SIG-M5 (cell line): ENCODE data around the gene HFM1.
"Not testable (repeated sequence)": the region's sequence is repeated elsewhere in the genome, so short reads cannot be mapped to it uniquely, and the experiment has no call there.

ENCODE experiments used
- DNase-seq: peaks from one replicate; lab custom pipeline; 2025; lab: John Stamatoyannopoulos, UW

Gene HFM1, protein sequence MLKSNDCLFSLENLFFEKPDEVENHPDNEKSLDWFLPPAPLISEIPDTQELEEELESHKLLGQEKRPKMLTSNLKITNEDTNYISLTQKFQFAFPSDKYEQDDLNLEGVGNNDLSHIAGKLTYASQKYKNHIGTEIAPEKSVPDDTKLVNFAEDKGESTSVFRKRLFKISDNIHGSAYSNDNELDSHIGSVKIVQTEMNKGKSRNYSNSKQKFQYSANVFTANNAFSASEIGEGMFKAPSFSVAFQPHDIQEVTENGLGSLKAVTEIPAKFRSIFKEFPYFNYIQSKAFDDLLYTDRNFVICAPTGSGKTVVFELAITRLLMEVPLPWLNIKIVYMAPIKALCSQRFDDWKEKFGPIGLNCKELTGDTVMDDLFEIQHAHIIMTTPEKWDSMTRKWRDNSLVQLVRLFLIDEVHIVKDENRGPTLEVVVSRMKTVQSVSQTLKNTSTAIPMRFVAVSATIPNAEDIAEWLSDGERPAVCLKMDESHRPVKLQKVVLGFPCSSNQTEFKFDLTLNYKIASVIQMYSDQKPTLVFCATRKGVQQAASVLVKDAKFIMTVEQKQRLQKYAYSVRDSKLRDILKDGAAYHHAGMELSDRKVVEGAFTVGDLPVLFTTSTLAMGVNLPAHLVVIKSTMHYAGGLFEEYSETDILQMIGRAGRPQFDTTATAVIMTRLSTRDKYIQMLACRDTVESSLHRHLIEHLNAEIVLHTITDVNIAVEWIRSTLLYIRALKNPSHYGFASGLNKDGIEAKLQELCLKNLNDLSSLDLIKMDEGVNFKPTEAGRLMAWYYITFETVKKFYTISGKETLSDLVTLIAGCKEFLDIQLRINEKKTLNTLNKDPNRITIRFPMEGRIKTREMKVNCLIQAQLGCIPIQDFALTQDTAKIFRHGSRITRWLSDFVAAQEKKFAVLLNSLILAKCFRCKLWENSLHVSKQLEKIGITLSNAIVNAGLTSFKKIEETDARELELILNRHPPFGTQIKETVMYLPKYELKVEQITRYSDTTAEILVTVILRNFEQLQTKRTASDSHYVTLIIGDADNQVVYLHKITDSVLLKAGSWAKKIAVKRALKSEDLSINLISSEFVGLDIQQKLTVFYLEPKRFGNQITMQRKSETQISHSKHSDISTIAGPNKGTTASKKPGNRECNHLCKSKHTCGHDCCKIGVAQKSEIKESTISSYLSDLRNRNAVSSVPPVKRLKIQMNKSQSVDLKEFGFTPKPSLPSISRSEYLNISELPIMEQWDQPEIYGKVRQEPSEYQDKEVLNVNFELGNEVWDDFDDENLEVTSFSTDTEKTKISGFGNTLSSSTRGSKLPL (N-terminal part only)

DNA sequence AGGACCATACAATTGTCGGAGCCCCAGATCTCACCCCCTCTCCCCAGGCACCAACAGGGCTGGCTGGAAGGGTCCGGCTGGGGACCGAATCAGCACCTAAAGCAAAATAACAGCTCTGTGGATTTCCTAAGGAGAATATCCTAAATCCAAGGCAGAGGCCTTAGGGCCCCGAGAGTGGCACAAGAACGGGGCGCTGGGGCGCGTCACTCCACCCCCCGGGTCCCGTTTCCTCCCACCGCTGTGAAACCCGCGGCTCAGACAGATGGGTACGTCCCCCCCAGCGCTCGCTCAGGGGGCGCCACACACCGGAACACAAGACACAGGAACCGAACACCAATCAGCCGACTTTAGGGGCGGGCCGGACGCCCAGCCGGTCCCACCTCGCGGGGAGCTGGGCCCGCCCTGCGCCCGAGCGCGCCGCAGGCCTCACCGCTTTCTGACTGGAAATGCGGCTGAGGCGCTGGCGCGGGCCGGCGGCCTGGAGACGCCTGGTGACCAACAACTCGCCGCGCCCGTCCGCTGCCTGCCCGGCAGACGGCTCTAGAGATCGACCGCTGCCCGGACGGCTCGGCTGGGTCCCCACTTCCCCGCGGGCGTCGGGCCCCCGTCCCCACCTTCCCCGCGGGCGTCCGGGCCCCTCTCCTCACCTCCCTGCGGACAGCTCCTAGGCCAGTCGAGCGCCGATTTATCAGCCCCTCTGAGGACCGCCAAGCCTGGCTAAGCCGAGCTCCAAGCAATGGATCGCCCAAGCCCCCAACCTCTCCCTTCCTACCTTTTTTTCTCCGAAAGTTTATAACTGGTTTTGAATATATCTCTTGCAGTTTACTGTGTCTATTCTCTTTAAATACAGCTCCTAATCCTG lies at the start of gene HFM1:
Gene HFM1, minus strand, starts transcription at position 687 of the 862 bp plus-strand sequence. CDS start 3,755 bp downstream, outside the sequence.
- DNase-seq, result no peak

DNA sequence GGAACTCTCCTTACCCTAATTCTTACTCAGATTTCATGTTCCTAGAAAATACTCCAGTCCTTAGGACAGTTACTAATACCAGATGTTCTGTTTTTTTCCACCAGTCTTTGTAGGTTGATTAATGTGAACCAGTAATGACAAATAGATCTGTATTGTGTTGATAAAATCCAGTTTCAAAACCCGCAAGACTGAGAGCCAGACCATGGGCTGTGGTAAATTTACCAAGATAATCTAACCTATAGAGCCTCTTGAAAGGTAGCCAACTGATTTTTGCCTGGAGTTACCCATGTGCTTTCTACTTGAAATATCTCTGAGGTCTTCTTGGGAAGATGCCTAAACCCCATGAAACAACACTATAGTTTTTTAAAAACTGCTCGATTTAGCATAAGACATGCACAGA lies 49.5 kb upstream of the HFM1 start:
- DNase-seq, result no peak

DNA sequence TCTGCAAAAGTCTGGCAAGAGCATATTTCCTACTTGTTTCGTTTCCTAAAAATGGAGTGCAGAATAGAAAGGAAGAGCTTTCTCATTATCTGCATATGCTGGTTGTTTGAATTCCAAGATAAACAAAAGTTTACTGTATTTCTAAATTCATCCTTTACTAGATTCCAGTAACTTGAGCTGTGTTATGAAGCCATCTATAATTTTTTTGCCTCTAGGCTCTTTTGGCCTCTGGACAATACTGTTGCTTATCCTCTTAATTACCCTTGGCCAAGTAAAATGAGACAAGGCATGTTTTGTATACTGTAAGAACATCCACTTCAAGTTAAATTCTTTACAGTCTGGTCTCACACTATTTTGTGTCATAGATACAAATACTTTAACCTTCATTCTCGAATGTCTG lies 45.6 kb upstream of the HFM1 start:
- DNase-seq, result no peak

DNA sequence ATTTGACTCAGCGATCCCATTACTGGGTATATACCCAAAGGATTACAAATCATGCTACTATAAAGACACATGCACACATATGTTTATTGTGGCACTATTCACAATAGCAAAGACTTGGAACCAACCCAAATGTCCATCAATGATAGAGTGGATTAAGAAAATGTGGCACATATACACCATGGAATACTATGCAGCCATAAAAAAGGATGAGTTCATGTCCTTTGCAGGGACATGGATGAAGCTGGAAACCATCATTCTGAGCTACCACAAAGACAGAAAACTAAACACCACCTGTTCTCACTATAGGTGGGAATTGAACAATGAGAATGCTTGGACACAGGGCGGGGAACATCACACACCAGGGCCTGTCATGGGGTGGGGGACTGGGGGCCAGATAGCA lies 43.1 kb upstream of the HFM1 start:
- not testable (repeated sequence) for DNase-seq

DNA sequence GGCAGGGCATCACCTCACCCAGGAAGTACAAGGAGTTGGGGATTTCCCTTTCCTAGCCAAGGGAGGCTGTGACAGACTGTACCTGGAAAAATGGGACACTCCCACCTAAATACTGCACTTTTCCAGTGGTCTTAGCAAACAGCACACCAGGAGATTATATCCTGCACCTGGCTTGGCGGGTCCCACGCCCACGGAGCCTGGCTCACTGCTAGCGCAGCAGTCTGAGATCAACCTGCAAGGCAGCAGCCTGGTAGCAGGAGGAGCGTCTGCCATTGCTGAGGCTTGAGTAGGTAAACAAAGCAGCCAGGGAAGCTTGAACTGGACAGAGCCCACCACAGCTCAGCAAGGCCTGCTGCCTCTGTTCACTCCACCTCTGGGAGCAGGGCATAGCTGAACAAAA lies 37.3 kb upstream of the HFM1 start:
- not testable (repeated sequence) for DNase-seq

DNA sequence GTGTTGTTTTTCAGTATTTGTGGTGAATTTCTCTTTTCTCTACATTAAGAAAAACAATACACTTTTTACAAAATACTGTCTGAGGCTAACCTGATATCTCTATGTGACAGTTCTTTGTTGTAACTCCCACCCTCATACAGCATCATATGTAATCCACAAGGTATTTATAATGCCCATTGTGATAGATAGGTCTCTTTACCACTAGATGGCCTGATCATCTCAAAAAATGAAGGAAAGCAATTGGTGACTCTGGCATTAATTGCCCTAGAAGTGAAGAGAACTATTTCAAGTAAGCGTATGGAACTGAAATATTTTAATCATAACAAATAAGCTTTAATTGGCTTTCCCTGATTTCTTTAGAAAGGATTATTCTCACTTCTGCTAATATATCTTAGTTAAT lies 36.2 kb upstream of the HFM1 start:
- no peak for DNase-seq

DNA sequence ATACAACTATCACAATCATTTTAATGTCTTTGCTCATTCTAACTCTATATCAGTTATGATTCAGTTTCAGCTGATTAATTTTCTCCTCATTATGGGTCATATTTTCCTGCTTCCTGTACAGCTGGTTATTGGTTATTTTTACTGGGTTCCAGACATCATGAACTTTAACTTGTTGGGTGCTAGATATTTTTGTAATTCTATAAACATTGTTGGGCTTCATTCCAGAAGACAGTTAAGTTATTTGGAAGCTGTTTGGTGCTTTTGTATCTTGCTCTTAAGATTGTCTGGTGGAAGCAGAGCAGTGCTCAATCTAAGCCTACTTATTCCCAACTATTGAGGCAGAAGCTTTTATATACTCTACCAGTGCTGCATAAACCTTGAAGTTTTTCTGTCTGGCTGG lies 34.4 kb upstream of the HFM1 start:
- DNase-seq, result no peak

DNA sequence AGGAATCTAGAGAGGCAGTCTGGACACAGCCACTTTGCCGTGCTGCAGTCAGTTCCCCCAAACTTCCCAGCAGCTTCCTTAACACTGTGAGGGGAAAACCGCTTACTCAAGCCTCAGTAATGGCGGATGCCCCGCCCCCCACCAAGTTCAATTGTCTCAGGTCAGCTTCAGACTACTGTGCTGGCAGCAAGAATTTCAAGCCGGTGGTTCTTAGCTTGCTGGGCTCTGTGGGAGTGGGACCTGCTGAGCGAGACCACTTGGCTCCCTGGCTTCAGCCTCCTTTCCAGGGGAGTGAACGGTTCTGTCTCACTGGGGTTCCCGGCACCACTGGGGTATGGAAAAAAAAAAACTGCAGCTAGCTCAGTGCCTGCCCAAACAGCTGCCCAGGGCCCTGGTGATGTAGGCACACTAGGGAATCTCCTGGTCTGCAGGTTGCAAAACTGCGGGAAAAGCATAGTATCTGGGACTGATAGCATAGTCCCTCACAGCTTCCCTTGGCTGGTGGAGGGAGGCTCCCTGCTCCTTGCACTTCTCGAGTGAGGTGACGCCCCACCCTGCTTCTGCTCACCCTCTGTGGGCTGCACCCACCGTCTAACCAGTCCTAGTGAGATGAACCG lies 23.7 kb upstream of the HFM1 start:
- DNase-seq, result no peak

DNA sequence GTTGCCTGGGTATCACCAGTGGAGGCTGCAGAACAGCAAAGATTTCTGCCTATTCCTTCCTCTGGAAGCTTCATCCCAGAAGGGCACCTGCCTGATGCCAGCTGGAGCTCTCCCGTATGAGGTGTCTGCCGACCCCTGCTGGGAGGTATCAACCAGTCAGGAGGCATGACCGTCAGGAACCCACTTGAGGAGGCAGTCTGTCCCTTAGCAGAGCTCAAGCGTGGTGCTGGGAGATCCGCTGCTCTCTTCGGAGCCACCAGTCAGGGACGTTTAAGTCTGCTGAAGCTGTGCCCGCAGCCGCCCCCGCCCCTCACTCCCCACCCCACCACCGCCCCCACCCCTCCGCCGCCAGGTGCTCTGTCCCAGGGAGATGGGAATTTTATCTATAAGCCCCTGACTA lies 23.1 kb upstream of the HFM1 start:
- no peak for DNase-seq

DNA sequence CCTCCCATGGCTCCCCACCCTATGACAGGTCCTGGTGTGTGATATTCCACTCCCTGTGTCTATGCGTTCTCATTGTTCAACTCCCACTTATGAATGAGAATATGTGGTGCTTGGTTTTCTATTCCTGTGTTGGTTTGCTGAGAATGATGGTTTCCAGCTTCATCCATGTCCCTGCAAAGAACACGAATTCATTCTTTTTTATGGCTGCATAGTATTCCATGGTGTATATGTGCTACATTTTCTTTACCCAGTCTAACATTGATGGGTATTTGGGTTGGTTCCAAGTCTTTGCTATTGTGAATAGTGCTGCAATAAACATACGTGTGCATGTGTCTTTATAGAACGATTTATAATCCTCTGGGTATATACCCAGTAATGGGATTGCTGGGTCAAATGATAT lies 17.9 kb upstream of the HFM1 start:
- not testable (repeated sequence) for DNase-seq

DNA sequence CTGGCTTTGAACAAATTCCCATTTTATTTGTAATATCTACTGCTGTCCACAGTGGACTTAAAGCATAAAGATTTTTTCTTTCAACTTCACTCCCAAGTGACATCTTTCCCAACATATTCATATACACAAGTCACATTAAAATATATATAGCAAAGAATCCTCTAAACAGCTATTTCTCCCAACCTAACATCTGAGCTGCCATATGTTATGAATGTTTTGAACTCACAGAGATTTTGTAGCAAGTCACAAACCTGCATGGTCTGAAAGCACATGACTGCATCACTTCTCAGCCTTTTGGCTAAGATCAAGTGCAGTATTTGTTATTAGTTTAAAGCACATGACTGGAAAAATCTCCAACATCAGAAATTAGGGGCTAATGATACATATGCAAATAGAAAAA lies 7.7 kb upstream of the HFM1 start:
- DNase-seq, result no peak

DNA sequence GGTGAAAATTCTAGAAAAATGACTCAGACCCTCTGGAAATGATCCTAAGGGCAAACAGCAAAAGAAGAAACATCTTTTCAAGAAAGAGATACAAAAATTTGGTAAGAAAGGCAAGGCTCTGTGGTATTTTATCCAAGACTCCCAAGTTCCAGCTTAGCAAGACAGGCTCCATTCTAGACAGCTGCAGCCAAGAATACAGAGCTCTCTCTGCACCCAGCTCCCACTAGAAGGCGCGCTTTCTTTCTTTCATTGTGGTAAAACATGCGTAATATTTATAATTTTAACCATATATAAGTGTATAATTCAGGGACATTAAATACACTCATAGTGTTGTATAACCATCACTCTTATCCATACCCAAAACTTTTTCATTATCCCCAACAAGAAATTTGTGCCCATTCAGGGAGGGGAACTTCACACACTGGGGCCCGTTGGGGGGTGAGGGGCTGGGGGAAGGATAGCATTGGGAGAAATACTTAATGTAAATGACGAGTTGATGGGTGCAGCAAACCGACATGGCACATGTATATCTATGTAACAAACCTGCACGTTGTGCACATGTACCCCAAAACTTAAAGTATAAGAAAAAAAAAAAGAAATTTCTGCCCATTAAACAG lies 2.2 kb upstream of the HFM1 start:
- DNase-seq, result no peak

DNA sequence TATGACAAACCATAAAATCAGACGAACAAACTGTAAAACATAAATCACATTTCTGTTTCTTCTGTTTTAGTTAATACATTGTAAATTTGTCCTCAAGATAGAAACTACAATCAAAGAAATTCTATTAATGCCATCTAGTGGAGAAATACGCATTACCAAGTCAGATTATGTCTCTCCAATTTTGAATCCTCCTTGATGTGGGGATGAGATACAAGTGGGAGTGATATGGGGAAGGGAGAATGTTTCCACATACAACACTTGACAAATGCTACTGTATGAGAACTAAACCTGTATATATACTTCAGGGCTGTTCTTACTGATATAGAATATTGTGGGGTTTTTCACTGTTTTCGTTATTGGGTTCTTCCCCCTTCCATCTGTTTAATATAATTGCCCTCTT lies 2.6 kb downstream of the HFM1 start:
- no peak for DNase-seq

DNA sequence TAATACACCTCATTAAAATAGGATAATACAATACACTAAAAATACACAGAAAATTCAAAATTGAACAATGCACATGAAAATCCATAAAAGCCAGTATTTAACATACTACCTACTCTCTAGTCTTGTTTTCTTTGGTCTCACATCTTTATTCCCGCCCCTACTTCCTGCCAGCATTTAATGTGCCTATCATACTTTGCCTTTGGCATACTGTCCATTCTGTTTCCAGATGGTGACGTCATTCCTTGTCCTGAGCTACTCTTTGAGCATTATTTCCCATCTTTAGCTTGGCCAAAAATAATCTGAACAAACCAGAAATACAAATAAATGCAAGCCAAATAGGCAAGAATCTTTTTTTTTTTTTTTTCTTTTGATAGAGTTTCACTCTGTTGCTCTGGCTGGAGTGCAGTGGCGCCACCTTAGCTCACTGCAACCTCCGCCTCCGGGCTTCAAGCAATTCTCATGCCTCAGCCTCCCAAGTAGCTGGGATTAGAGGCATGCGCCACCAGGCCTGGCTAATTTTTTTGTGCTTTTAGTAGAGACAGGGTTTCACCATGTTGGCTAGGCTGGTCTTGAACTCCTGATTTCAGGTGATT lies 4.4 kb downstream of the HFM1 start:
- DNase-seq, result no peak

DNA sequence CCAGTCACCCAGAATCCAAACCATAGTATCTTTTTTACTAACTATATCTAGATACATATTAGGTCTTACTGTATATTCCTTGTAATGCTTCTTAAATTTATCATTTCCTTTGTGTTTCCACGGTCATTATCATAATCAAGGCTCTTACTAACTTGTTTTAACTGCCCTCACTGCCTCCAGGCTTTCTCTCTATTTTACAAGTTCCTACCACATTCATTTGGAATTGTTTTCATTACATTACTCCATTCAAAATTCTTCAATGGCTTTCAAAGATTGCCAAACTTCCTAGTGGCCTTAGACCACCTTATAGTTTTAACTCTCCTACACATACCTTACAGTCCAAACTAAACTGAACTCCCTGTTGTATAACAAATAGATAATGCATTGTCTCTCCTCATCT lies 6.3 kb downstream of the HFM1 start:
- no peak for DNase-seq

DNA sequence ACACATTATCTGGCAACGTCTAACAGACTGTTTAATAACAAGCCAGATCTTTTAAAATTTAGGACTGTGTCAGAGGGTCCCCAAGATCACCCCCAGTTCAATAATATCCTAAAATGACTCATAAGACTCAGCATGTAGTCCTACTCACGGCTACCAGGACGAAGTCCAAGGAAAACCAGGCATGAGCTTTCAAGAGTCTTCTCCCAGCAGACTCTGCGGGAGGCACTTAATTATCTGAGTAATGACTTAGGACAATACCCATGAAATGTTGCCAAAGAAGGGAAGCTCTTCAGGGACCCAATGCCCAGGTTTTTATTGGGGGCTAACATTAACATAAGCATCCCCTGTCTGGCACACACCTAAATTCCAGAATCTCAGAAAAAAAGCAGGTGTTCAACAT lies 7.0 kb downstream of the HFM1 start:
- no peak for DNase-seq

DNA sequence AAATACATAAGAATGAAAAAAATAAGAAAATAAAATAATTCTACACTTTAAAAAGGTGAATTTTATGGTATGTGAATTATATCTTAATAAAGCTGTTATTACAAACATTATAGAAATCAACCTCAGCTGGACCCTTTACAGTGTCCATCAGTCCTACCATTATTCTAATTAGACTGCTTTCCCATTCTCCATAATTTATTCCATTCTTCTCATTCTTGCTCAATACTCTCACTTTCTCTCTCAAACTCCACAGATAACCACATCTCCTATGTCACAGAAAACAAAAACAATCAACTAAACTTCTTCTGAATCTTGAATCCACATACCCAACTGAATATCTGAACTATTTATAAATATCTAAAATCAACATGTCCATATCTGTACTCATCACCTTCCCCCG lies 11.6 kb downstream of the HFM1 start:
- no peak for DNase-seq

DNA sequence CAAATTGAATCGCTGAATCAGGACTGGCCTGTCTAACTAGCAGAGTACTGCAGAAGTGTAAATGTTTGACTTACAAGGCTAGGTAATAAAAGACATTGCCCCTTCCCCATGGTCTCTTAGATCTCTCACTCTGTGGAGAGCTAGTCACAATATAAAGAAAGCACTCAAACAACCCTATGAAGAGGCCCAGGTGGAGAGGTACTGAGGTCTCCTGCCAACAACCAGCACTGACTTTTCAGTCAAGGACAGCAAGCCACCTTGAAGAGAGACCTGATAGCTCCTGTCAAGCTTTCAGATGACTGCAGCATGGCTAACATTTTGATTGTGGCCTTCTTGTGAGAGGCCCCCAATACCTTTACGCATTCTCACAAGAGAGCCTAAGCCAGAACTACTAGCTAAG lies 18.5 kb downstream of the HFM1 start:
- DNase-seq, result no peak

DNA sequence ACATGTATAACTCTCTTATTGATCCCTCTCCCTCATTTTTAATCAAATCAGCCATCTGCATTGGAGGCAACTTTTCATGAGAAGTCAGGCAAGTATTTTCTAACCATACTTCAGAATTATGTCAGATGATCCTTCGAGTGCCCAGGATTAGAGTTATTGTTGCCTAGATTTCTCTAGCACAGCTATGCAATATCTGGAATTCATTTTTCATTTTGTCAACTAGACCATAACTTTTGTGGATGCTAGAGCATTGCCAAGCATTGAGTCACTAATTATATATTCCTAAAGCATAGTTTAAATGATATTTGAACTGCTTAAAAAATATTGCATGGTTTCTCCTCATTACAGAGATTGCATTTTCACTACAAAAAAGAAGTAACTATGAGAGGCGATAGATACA lies 21.2 kb downstream of the HFM1 start:
- DNase-seq, result no peak

DNA sequence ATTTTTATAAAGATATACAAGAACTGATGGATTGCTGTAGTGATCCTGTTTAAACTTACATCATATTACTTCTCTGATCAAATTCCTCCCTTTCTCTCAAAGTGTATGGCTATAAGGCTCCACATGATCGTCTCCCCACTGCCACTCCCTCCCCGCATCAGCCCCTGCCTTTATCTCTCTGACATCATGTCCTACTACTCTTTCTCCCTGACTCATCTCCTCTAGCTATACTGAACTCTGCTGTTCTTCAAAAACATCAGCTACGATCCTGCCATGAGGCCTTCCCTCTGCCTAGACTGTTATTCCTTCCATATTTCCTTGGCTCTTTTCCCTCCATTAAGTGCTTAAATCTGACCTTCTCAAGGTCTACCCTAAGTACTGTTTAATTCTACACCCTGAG lies 22.8 kb downstream of the HFM1 start:
- DNase-seq, result no peak
